ENCODE data around the gene SCUBE2.

The SCUBE2 gene

GRCh38 chr11:9081153-9081552 is 10.2 kb downstream of the SCUBE2 start:
- H3K4me1 ChIP-seq (ENCODE audit: control insufficient read depth in 1 of 2, insufficient read depth in 2 of 2, low read length in 2 of 2), result no peaks in the 10 kb centered on the region
- no peak for DNase-seq
- no peak overlapping the region for H2BK12ac ChIP-seq (ENCODE audit: low read length)
- H2BK5ac ChIP-seq (ENCODE audit: low read depth, low read length, poor library complexity), result no peak overlapping the region
- H3K27me3 ChIP-seq (ENCODE audit: insufficient read depth, low read length), result no peaks in the 10 kb centered on the region
- H4K91ac ChIP-seq (ENCODE audit: low read depth, low read length), result no peak overlapping the region
- no peak overlapping the region for H4K12ac ChIP-seq (ENCODE audit: low read depth, low read length)
- H2AFZ ChIP-seq (ENCODE audit: insufficient read depth, low read length, poor library complexity), result no peak overlapping the region
- no peak overlapping the region for H3K18ac ChIP-seq (ENCODE audit: low read length)
- no peak overlapping the region for H2BK120ac ChIP-seq (ENCODE audit: insufficient read depth, low read length, poor library complexity)
- no CpG with 5 or more reads among the region's 1 CpG for WGBS (ENCODE audit: extremely low coverage, insufficient coverage, insufficient read length)
- H3K79me1 ChIP-seq (ENCODE audit: low read length), result no peaks in the 10 kb centered on the region
- H2AK5ac ChIP-seq (ENCODE audit: low read length), result no peak overlapping the region
- H4K8ac ChIP-seq (ENCODE audit: low read depth, low read length), result no peak overlapping the region
- H3K27ac ChIP-seq (ENCODE audit: low read depth, low read length), result no peak overlapping the region
- H3K4me3 ChIP-seq (ENCODE audit: low read depth, low read length), result no peak overlapping the region
- H3K23ac ChIP-seq (ENCODE audit: low read length), result no peak overlapping the region
- no peak overlapping the region for H3K9ac ChIP-seq (ENCODE audit: low read length)
- no peak overlapping the region for H3K14ac ChIP-seq (ENCODE audit: low read length)
- H3K4ac ChIP-seq (ENCODE audit: low read depth, low read length), result no peak overlapping the region
- no peaks in the 10 kb centered on the region for H3K36me3 ChIP-seq (ENCODE audit: control insufficient read depth in 1 of 2, insufficient read depth in 2 of 2, low read length in 2 of 2)
- H3K4me2 ChIP-seq (ENCODE audit: low read length), result no peak overlapping the region
- no peaks in the 10 kb centered on the region for H3K9me3 ChIP-seq (ENCODE audit: insufficient read depth, low read depth, low read length)
- no peaks in the 10 kb centered on the region for H3K79me2 ChIP-seq (ENCODE audit: control insufficient read depth, insufficient read depth, low read length, poor library complexity)

- Histone ChIP-seq H2AK5ac (ENCODE audit: low read length) (no peak overlapping the region), H2BK12ac (ENCODE audit: low read length) (no peak overlapping the region), H4K91ac (ENCODE audit: low read depth, low read length) (no peak overlapping the region), H4K12ac (ENCODE audit: low read depth, low read length) (no peak overlapping the region), H3K27me3 (ENCODE audit: insufficient read depth, low read length) (no peaks in the 10 kb centered on the region), H3K4me3 (ENCODE audit: low read depth, low read length) (no peak overlapping the region), H3K36me3 (ENCODE audit: control insufficient read depth in 1 of 2, insufficient read depth in 2 of 2, low read length in 2 of 2) (no peaks in the 10 kb centered on the region), H3K4ac (ENCODE audit: low read depth, low read length) (no peak overlapping the region), H3K79me1 (ENCODE audit: low read length) (no peaks in the 10 kb centered on the region), H3K27ac (ENCODE audit: low read depth, low read length) (no peak overlapping the region), H2AFZ (ENCODE audit: insufficient read depth, low read length, poor library complexity) (no peak overlapping the region), H2BK5ac (ENCODE audit: low read depth, low read length, poor library complexity) (no peak overlapping the region), H3K14ac (ENCODE audit: low read length) (no peak overlapping the region), H3K18ac (ENCODE audit: low read length) (no peak overlapping the region), H3K4me1 (ENCODE audit: control insufficient read depth in 1 of 2, insufficient read depth in 2 of 2, low read length in 2 of 2) (no peaks in the 10 kb centered on the region), H3K9me3 (ENCODE audit: insufficient read depth, low read depth, low read length) (no peaks in the 10 kb centered on the region), H3K9ac (ENCODE audit: low read length) (no peak overlapping the region), H3K23ac (ENCODE audit: low read length) (no peak overlapping the region), H3K4me2 (ENCODE audit: low read length) (no peak overlapping the region), H4K8ac (ENCODE audit: low read depth, low read length) (no peak overlapping the region), H3K79me2 (ENCODE audit: control insufficient read depth, insufficient read depth, low read length, poor library complexity) (no peaks in the 10 kb centered on the region), H2BK120ac (ENCODE audit: insufficient read depth, low read length, poor library complexity) (no peak overlapping the region)
- no peak for DNase-seq
- no CpG with 5 or more reads among the region's 5 CpGs for WGBS (ENCODE audit: extremely low coverage, insufficient coverage, insufficient read length)
Observed at GRCh38 chr11:9078113-9079086, 13.0 kb downstream of the SCUBE2 start.

- Histone ChIP-seq H3K27me3 (ENCODE audit: insufficient read depth, low read length) (no peaks in the 10 kb centered on the region), H2BK5ac (ENCODE audit: low read depth, low read length, poor library complexity) (no peak overlapping the region), H2AFZ (ENCODE audit: insufficient read depth, low read length, poor library complexity) (no peak overlapping the region), H3K4ac (ENCODE audit: low read depth, low read length) (no peak overlapping the region), H3K23ac (ENCODE audit: low read length) (no peak overlapping the region), H3K9me3 (ENCODE audit: insufficient read depth, low read depth, low read length) (no peaks in the 10 kb centered on the region), H4K8ac (ENCODE audit: low read depth, low read length) (no peak overlapping the region), H3K36me3 (ENCODE audit: control insufficient read depth in 1 of 2, insufficient read depth in 2 of 2, low read length in 2 of 2) (no peaks in the 10 kb centered on the region), H2BK12ac (ENCODE audit: low read length) (no peak overlapping the region), H2BK120ac (ENCODE audit: insufficient read depth, low read length, poor library complexity) (no peak overlapping the region), H3K27ac (ENCODE audit: low read depth, low read length) (no peak overlapping the region), H4K91ac (ENCODE audit: low read depth, low read length) (no peak overlapping the region), H3K79me1 (ENCODE audit: low read length) (no peaks in the 10 kb centered on the region), H4K12ac (ENCODE audit: low read depth, low read length) (no peak overlapping the region), H3K14ac (ENCODE audit: low read length) (no peak overlapping the region), H3K18ac (ENCODE audit: low read length) (no peak overlapping the region), H3K9ac (ENCODE audit: low read length) (no peak overlapping the region), H3K4me2 (ENCODE audit: low read length) (no peak overlapping the region), H3K79me2 (ENCODE audit: control insufficient read depth, insufficient read depth, low read length, poor library complexity) (no peaks in the 10 kb centered on the region), H3K4me3 (ENCODE audit: low read depth, low read length) (no peak overlapping the region), H3K4me1 (ENCODE audit: control insufficient read depth in 1 of 2, insufficient read depth in 2 of 2, low read length in 2 of 2) (no peaks in the 10 kb centered on the region), H2AK5ac (ENCODE audit: low read length) (no peak overlapping the region)
- no CpG with 5 or more reads among the region's 2 CpGs for WGBS (ENCODE audit: extremely low coverage, insufficient coverage, insufficient read length)
- DNase-seq, result no peak
Observed at GRCh38 chr11:9077164-9077563, 14.2 kb downstream of the SCUBE2 start.

- H4K8ac ChIP-seq (ENCODE audit: low read depth, low read length), result no peak overlapping the region
Observed at GRCh38 chr11:9076661-9077060, 14.7 kb downstream of the SCUBE2 start.

More at GRCh38 chr11:9076661-9077060, 14.7 kb downstream of the SCUBE2 start:
- no peaks in the 10 kb centered on the region for H3K79me1 ChIP-seq (ENCODE audit: low read length)
- H2BK12ac ChIP-seq (ENCODE audit: low read length), result no peak overlapping the region
- H3K23ac ChIP-seq (ENCODE audit: low read length), result no peak overlapping the region
- no peak overlapping the region for H3K4me3 ChIP-seq (ENCODE audit: low read depth, low read length)
- no peaks in the 10 kb centered on the region for H3K27me3 ChIP-seq (ENCODE audit: insufficient read depth, low read length)
- no peak overlapping the region for H3K27ac ChIP-seq (ENCODE audit: low read depth, low read length)
- no peak overlapping the region for H3K9ac ChIP-seq (ENCODE audit: low read length)
- H3K4me2 ChIP-seq (ENCODE audit: low read length), result no peak overlapping the region
- H3K9me3 ChIP-seq (ENCODE audit: insufficient read depth, low read depth, low read length), result no peaks in the 10 kb centered on the region
- WGBS (ENCODE audit: extremely low coverage, insufficient coverage, insufficient read length), result no CpG with 5 or more reads among the region's 3 CpGs
- no peak overlapping the region for H3K18ac ChIP-seq (ENCODE audit: low read length)
- H3K14ac ChIP-seq (ENCODE audit: low read length), result no peak overlapping the region
- H2BK120ac ChIP-seq (ENCODE audit: insufficient read depth, low read length, poor library complexity), result no peak overlapping the region
- no peak overlapping the region for H2BK5ac ChIP-seq (ENCODE audit: low read depth, low read length, poor library complexity)
- no peaks in the 10 kb centered on the region for H3K79me2 ChIP-seq (ENCODE audit: control insufficient read depth, insufficient read depth, low read length, poor library complexity)
- peak; percentile 29 to 58 for DNase-seq
- no peaks in the 10 kb centered on the region for H3K4me1 ChIP-seq (ENCODE audit: control insufficient read depth in 1 of 2, insufficient read depth in 2 of 2, low read length in 2 of 2)
- H3K4ac ChIP-seq (ENCODE audit: low read depth, low read length), result no peak overlapping the region
- H3K36me3 ChIP-seq (ENCODE audit: control insufficient read depth in 1 of 2, insufficient read depth in 2 of 2, low read length in 2 of 2), result no peaks in the 10 kb centered on the region
- no peak overlapping the region for H4K12ac ChIP-seq (ENCODE audit: low read depth, low read length)
- H4K91ac ChIP-seq (ENCODE audit: low read depth, low read length), result no peak overlapping the region
- no peak overlapping the region for H2AFZ ChIP-seq (ENCODE audit: insufficient read depth, low read length, poor library complexity)
- H2AK5ac ChIP-seq (ENCODE audit: low read length), result no peak overlapping the region
